Colon (tissue), 2 donors: ENCODE measurements around the gene CARMIL1.

Experiments
- FAIRE-seq: peaks from 2 replicates; lab custom pipeline; 2012; peaks lifted over from hg19 to GRCh38; lab: Jason Lieb, UNC
- donor health status: control.
- donor health status: control.

Gene CARMIL1

DNA sequence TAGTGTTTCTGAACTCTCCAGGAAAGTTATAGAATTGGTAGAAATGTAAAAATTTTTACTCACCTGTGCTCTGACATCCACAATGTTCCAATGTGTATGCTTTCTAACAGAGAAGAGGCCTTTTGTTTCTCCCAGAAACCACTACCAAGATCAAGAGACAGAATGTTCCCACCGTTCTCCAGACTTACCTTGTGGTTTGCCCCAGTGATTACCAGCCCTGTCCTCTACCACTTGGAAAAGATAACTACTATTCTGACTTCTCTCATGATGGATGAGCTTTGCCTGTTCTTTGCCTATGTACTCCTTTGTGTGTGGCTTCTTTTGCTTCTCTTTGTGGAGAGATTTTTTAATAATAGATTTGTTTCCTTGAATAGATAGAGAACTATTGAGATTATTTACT, 199.8 kb downstream of the CARMIL1 start:
- FAIRE-seq: no peak

DNA sequence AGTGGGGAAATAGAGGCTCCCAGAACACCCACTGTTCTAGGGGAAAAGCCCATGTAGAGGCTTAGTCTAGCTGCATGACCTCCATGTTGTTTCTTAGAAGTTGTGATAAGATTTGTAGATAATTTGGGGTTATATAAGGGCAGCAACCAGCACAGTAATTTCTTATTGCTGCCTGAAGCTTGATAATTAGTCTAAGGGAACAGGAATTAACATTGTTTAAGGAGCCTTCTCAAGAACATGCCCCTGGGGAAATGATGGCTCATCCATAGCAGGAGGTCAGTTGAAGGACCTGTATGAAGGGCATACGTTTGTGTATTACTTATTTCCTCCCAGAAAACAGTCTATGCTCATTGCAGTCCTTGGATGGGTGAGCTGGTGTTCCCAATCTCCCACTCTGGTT, 202.1 kb downstream of the CARMIL1 start:
- no peak for FAIRE-seq

DNA sequence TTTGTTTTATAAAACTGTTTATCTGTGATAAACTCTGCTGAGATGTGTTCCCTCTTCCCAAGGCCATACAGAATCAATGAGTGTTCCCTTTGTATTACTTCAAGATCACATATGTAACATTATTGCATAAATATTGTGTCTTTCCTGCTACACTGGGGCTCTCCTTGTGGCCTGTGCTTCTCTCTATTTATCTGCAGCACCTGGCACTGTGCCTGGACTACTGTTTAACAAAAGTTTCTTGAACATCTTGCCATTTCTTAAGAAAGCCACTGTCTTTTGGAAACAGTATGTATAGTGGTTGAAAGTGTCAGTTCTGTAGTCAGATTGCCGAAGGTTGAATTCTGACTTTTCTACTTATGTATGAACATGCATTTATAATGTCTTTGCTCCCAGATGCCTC, 203.8 kb downstream of the CARMIL1 start:
- no peak for FAIRE-seq

DNA sequence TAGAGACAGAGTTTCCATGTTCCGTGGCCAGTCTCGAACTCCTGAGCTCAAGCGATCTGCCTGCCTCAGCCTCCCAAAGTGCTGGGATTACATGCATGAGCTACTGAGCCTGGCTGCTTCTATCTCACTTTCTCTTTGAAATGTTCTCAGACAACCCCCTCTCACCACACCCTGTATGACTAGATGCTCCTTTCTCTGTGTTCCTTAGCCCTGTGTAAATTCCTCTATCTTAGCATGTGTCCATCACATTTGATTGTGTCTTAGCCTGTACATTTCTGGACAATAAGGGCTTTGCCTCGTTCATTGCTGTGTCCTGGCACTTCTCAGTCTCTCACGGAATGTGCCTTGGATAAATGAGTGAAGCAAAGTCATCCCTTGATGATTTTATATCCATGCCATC, 204.8 kb downstream of the CARMIL1 start:
- FAIRE-seq: no peak

DNA sequence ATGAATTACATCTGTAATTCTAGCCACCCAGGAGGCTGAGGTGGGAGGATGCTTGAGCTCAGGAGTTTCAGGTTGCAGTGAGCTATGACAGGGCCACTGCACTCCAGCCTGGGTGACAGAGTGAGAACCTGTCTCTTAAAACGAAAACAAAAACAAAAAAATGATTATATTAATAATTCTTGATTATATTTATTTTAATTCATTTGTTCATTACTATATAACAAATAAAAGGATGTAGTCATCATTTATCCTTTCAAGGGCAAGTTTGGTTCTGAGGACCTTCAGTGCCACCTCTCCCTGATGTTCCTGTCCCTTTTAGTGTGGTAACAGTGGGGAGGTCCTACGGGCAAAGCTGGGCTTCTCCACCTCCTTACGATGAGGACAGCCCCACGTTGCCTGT, 205.7 kb downstream of the CARMIL1 start:
- FAIRE-seq: no peak

DNA sequence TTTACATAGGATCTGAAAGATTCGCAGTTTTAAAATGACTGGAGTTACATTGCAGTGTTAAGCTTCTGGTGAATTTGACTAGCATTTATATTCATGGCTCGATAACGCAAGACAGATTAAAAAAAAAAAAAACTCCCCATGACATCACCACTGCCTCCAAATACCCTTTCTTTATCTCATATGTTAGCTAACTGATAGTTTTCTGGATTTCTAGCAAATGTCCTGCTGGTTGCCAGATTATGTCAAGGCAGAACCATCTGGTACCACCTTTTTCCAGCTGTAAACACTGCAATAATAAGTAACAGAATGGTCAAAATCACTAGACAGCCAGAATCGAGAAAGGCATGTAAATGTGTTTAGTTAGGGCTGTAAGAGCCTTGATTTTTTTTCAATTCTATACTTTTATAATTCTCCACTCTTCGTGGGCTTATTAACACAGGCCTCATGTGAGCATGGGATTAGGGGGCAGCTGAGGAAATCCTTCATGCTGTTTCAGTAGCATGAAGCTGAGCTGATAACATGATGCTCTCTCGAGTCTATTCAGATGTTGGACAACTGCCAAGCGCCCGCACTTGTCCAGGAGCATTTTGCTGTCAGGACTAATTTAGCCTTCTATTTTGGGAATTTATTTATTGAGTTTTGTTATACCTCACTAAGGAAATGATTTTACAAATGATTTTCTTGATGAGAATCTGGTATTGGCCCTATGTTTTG, 206.8 kb downstream of the CARMIL1 start:
- FAIRE-seq: no peak

DNA sequence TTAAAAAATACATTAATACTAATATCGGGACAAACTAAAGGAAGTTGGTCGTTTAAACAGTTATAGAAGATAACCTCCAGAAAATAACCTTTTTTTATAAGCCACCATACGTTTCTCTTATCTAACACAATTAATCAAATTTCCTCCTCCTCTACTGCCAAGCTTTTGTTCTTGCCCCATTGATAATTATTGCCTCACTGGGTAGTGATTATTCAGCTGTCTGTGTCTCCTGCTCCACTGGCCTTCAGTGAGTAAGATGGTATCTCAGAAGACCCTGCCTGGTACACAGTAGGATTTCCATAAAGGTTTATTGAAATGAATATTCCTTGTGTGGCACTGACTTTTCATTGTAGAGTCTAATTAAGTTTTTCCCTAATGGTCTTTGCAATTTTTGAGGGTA, 207.4 kb downstream of the CARMIL1 start:
- FAIRE-seq: no peak

DNA sequence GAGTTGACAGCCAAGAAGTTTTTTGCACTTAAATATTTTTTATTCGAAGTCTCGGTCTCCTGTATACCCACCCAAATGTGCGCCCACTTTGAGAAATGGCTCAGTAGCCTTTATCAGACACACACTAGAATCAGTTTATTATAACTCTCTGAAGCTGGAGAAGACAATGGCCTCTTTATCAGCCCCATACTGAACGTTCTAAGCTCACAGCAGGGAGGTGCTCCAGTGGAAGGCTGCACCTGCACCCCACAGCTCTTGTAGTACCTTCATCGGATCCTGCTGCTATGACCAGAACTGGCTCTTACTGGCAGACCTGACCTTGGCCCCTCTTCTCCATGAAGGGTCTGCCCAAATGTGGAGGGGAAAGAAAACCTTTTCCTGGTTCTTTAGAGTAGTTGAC, 207.8 kb downstream of the CARMIL1 start:
- FAIRE-seq: no peak

DNA sequence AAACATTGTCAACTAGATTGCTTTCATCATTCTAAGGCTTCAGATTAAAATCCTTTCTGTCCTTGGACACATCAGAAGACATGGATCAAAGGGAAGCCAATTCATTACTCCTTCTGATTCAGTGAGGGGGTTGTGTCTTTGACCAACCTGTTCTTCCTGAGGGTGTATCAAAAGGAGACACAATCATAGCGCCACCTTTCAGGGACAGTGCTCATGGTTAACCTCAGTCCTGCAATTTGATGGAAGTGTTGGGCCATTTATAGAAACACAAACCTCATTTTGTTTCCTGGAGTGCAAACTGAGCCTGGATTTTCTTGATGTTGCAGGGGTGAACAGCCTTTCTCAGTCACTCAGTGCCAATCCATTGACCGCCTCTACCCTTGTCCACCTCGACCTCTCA, 209.0 kb downstream of the CARMIL1 start:
- FAIRE-seq: no peak

DNA sequence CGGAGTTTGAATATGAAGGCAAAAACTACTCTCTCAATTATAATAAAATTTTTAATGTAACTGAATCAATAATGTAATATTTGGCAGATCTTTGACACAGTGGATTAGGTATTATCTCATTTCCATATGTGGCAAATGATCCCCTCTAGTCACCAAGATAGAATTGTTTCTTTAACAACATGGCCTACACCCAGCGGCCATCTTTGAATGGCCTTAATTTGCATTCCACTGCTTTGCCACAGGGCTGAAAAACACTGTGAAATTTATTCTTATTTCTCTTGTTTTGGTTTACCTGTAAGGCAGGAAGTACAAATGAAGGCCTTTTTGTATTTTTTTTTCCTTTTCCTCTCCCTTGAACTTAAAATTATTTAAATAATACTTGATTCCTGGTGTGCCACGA, 210.2 kb downstream of the CARMIL1 start:
- FAIRE-seq: no peak

DNA sequence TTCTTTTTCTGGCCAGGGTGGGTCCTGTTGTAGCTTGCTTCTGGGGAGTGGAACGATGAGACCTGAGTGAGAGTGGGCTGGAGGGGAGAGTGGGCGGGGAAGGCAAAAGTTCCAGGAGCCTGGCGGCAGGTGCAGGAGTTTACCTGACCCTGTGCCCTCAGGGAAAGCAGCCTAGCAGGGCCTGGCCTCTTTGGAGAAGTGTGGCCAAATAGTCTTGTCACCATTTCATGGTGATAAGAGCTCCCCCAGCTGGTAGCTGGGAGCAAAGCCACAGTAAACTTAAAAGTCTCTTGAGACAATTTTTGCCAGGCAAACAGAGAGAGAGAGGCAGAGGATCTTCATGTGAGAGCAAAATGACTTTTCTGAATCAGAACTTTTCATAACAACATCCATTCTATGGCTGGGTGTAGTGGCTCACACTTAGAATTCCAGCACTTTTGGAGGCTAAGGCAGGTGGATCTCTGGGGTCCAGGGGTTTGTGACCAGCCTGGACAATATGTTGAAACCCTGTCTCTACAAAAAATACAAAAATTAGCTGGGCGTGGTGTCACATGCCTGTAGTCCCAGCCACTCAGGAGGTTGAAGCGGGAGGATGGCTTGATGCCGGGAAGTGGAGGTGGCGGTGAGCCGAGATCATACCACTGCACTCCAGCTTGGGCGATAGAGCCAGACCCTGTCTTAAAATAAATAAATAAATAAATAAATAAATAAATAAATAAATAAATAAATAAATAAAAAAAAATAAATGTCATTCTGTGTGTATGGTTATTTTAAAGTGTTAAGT, 211.0 kb downstream of the CARMIL1 start:
- FAIRE-seq: no peak

DNA sequence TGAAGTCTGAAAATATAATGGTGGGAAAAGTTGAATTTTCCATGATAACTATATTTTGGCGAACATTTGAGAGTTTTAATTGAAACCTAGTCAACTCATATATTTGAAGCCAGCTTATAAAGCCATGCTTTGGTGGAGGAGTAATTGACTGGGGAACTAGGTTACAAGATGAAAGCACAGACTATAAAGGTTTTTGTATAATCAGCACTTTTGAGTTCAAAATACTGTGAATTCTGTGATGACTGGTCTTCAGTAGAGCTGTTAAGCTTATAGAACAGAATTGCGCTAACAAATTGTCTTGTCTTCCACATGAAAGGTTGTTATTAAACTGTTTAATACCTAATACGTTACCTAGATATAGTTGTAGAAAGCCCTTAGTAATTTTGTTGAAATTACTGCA, 213.8 kb downstream of the CARMIL1 start:
- FAIRE-seq: no peak

DNA sequence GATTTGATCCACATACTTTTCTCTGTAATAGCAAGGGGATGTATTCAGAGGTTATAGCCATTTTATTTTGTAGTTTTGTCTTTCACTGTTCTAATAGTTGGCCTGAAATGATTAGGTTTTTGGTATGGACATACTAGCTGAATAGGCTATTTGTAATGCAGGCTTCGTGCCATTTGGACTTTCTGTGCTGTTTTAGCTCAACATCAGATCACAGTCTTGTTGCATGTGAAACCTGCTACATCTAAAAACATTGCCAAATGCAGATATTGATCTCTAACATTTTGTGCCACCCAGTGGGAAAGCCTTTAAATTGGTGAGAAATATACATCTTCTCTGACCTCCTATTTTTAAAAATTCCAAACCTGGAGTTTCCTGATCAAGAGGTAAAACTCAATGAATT, 215.3 kb downstream of the CARMIL1 start:
- no peak for FAIRE-seq

DNA sequence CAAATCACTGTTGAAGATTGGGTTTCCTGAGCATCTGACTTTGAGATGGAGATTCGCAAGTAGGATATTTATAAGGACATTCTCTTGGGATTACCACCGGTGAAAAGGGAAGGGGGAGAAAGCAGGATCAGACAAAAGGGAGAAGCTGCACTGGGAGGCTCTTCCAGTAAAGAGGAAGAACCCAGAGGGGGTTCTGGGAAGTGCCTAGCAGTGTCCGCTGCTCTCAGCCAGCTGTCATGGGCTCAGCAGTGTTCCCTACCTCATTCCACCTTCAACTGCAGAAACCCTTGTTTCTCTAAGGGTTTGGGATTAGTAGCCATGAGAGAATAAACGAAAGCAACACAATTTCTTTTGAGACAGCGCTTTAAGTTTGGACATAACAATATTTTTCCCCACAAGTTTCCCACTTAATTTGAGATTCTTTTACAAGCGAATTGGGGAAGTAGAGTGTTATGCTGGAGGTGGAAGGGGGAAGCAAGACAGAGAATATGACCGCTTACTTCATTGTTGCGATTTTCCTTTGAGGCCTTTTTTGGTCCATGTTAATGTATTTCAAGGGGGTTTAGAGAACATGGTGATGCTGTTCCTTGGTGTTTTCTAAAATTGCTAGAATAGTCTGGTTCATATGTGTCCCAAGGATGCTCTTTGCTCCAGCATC, 218.3 kb downstream of the CARMIL1 start:
- FAIRE-seq: no peak

DNA sequence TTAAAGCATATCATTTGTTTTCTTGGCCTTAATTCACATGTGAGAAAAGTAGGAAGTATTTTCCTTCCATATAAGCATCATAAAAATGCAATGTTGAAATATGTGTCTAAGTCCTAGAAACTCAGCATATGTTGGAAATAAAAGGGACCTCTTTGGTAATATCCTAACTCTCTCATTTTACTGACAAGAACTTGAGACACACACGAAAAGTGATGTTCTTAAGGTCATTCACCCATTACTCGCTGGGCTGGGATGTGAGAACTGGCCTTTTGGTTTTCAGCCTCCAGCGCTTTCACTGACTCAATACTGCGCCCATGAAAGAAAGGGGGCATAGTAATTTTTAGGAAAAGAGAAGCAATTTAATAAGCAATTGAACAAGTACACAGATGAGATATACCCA, 219.3 kb downstream of the CARMIL1 start:
- no peak for FAIRE-seq

DNA sequence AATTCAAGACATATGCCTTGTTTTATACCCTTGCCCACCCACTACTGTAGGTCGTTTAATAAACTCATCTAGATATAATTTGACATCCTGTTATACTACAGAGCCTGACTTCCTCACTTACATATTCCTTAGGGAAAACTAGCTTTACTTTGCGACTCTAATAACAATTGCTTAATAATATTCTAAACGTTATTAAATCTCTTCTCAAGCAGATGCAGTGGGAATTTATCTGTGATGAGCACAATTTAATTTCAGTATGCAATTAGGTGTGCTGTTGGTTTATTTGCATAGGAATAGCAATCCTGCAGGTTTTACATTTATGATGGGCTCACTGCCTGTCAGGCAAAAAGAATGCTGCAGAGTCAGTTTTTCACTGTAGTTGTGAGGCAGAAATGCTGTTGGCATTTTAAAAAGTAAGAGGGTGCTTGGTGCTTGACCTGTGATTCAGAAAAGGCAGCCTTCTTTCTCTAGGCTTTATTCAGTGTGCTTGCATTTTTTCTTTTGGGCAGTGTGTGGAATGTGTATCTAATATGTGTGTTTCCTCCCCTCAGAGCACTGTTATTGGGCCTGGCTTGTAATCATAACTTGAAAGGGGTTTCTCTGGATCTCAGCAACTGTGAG, 220.6 kb downstream of the CARMIL1 start:
- no peak for FAIRE-seq

DNA sequence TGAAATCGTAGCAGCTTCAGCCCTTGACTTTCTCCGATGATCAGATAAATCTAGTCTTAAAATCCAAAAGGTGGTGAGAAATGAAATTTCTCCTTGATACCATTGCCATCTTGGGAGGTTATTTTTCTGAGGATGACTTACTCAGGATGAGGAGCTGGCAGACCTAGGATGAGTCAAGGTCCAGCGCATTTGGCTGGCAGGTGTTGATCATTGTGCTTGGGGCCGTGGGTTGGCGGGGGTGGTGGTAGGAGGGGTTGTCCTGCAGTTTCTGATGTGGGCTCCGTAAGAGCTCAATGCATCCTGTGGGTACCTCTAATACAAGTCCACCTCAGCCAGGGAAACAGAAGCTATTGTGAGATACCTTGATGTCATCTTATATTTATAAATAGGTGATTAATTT, 224.5 kb downstream of the CARMIL1 start:
- FAIRE-seq: no peak

DNA sequence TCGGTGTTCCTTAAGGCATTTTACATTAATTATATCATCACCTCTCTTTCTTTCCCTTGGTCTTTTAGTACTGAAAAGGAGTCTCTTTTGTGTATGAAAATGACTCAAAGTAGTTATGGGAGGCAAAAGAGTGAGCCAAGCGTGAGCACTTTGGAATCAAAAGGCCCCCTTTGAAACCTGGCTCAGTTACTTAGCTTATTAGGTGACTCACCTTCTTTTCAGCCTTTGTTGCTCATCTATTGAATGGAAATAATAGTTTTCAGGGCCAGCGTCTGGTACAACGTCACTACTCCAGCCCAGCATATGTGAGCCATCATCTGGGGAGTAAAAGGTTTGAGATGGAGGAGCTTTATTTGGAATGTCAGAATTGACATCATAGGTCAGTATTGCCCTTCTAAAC, 225.5 kb downstream of the CARMIL1 start:
- no peak for FAIRE-seq

DNA sequence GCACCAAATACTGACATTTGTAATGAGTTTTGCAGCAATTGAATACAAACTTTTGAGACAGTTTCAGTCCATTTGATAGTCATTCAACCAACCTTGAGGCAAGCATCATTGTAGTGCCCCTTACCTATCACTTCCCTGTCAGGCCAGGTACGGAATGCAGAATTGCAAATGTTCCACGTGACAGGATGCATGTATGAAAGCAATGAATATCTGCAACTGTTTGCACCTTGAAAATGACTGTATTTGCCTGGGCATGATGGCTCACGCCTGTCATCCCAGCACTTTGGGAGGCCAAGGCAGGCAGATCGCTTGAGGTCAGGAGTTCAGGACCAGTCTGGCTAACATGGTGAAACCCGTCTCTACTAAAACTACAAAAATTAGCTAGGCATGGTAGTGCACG, 226.8 kb downstream of the CARMIL1 start:
- no peak for FAIRE-seq

DNA sequence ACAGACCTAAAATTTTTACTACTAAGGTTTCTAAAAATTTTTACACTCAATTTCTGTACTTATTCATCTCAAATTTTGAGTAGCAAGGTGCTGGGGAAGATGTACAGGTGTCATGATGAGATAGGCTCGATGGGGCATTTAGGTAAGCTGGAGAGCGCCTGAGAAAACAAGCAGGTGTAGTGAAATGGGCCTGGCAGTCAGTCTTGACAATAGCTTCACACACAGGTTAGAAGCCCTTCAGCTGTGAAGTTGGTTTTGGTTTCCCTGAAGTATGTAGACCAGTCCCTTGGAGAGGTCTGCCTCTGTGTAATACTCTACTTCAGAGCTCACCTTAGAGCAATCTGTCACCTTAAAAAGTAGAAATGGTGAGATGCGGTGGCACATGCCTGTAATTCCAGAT, 228.9 kb downstream of the CARMIL1 start:
- FAIRE-seq: no peak

DNA sequence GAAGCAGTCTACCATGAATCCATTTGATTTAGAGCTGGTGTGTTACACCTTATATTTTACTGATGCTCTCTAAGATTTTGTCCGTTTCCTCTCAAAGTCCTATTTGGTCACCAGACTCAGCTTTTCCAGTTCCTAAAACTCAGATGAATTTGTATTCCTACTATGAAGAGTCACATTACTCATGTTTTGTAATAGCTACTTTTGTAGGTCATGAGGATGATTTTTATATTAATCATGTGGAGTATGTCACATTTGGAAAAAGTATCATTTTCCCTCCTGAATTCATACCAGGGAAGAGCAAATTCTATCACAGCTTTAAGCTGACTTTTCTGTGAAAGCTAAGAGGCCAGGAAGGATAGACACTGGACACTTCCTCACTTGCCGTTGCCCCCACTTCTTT, 232.2 kb downstream of the CARMIL1 start:
- FAIRE-seq: no peak

DNA sequence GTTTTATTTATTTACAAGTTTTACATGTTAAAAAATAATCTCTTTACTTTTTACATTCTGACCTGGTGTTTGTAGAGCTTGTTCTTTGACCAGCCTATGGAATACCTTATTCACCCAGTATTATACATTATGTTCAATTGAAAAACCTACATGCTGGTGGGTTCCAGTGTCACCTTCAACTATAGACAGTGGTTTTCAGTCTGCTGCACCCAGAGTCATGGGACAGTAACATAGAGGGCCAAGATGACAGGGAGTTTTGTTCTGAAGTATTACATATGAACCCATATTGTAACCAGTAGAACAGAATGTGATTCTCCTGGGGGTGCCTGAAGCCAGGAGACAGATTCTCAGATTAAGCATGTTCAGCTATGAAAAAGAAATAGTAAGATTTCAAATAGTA, 233.4 kb downstream of the CARMIL1 start:
- no peak for FAIRE-seq

DNA sequence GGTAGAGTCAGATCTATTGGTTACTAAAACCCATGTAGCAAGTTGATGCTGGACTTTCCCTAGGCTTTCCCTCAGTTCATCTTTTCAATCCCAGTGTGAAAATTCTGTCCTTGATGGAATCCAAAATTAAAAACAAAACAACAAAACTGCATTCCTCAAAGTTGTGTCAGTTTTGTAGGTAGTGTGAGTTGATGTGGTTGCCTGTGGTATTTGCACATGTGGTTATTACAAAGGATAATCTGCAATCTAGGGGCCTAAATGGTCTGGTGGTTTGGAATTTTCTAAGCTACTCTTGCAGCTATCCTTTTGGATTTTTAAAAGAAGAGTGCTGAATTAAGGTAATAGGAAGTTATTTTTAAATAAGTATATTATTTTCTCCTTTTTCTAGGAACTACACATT, 240.7 kb downstream of the CARMIL1 start:
- no peak for FAIRE-seq
